ENCODE measurements around the gene DHTKD1. TPM values are rescaled to one million over a fixed set of nuclear protein-coding genes. Genes with fewer than 3 reads are reported as not detected.
"Not testable (repeated sequence)": the region's sequence is repeated elsewhere in the genome, so short reads cannot be mapped to it uniquely, and the experiment has no call there.

DHTKD1 gene
- total and polyA plus RNA-seq, 12 donors, result 8.0 to 44.8 (median 24.7) TPM

DNA sequence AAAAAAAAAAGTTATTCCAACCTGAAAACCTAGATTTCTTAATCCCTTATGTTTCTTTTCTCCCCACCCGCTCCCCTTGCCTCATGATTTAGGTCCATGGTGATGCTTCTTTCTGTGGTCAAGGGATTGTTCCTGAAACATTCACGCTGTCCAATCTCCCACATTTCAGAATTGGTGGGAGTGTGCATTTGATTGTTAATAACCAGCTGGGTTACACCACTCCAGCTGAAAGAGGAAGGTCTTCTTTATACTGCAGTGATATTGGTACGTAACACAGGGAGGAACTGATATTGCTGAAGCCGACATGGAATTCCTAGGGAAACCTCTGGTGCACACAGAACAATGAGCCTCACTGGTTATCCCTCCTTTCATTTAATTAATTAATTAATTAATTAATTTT lies 22.7 kb downstream of the DHTKD1 start:
- no peaks in the 10 kb centered on the region for H3K9me3 ChIP-seq (replicated peaks in 1 of 3)
- no peaks in the 10 kb centered on the region for H3K27me3 ChIP-seq
- no peak overlapping the region for H3K4me3 ChIP-seq
- DNase-seq, result no peak
- 82 to 93% (median 90%) methylated on average over 4 of the region's 4 CpGs for WGBS, 4 donors
- H3K27ac ChIP-seq, result no peak overlapping the region
- H3K36me3 ChIP-seq (replicated peaks in 1 of 2), result peaks cover 0 to 30% of the 10 kb centered on the region in 2 donors
- TF ChIP-seq POLR2A (IDR thresholded peaks at IDR 0.05), result no peak
- TF ChIP-seq, protein P1, sequence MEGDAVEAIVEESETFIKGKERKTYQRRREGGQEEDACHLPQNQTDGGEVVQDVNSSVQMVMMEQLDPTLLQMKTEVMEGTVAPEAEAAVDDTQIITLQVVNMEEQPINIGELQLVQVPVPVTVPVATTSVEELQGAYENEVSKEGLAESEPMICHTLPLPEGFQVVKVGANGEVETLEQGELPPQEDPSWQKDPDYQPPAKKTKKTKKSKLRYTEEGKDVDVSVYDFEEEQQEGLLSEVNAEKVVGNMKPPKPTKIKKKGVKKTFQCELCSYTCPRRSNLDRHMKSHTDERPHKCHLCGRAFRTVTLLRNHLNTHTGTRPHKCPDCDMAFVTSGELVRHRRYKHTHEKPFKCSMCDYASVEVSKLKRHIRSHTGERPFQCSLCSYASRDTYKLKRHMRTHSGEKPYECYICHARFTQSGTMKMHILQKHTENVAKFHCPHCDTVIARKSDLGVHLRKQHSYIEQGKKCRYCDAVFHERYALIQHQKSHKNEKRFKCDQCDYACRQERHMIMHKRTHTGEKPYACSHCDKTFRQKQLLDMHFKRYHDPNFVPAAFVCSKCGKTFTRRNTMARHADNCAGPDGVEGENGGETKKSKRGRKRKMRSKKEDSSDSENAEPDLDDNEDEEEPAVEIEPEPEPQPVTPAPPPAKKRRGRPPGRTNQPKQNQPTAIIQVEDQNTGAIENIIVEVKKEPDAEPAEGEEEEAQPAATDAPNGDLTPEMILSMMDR (IDR thresholded peaks at IDR 0.05), result no peak
- intact Hi-C loops (cut with DNase I), result no loop called here
- no peaks in the 10 kb centered on the region for H3K4me1 ChIP-seq (replicated peaks in 1 of 2)

DNA sequence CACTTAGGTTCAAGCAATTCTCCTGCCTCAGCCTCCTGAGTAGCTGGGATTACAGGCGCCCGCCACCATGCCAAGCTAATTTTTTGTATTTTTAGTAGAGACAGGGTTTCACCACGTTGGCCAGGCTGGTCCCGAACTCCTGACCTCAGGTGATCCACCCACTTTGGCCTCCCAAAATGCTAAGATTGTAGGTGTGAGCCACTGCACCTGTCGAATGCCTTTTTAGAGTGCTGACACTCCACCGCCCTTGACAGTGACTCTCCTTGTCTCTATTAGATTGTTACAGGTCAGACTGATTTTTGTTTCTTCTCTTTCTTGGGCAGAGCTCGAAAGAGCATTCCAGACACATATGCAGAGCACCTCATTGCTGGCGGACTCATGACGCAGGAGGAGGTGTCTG lies 28.6 kb downstream of the DHTKD1 start:
- H3K4me1 ChIP-seq (replicated peaks in 1 of 2); H3K9me3 ChIP-seq (replicated peaks in 1 of 3); H3K4me3 ChIP-seq; DNase-seq; H3K27me3 ChIP-seq; intact Hi-C loops (cut with DNase I); H3K27ac ChIP-seq: not testable (repeated sequence)
- H3K36me3 ChIP-seq (replicated peaks in 1 of 2), result peaks cover 0 to 20% of the 10 kb centered on the region in 2 donors
- WGBS, 4 donors, result 89 to 96% (median 93%) methylated on average over 9 of the region's 9 CpGs

DNA sequence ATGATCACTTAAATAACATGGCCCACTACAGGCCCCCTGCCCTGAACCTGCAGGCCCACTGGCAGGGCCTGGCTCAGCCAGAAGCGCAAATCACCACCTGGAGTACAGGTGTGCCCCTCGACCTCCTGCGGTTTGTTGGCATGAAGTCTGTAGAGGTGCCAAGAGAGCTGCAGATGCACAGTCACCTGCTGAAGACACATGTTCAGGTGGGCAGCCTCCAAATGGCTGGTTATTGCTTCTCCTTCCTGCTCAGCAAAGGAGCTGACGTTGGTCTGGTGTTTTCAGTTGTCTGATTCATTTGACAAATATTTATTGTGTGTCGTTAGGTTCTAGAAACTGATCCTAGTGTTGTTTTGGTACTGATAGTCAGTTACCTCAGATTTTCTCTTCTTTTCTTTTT lies 29.0 kb downstream of the DHTKD1 start:
- Histone ChIP-seq H3K36me3 (replicated peaks in 1 of 2) (peaks cover 0 to 20% of the 10 kb centered on the region in 2 donors), H3K27me3 (no peaks in the 10 kb centered on the region), H3K27ac (no peak overlapping the region), H3K4me3 (no peak overlapping the region), H3K9me3 (replicated peaks in 1 of 3) (no peaks in the 10 kb centered on the region), H3K4me1 (replicated peaks in 1 of 2) (no peaks in the 10 kb centered on the region)
- TF ChIP-seq, protein P1 (IDR thresholded peaks at IDR 0.05), result no peak
- no peak for TF ChIP-seq POLR2A (IDR thresholded peaks at IDR 0.05)
- WGBS, 4 donors, result 89 to 93% (median 91%) methylated on average over 5 of the region's 5 CpGs
- DNase-seq, result no peak
- intact Hi-C loops (cut with DNase I), result no loop called here

DNA sequence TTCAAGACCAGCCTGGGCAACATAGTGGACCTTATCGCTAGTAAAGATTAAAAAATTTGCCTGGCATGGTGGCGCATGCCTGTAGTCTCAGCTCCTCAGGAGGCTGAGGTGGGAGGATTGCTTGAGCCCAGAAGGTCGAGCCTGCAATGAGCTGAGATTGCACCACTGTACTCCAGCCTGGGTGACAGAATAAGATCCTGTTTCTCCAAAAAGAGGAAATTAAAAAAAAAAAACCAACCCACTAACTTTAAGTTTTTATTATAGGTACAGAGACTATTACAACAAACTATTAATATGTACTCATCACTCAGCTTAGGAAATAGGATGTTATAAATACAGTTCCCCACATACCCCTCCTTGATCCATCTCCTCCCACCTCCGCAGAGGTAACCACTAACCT lies 30.2 kb downstream of the DHTKD1 start:
- H3K27me3 ChIP-seq, result no peaks in the 10 kb centered on the region
- H3K4me3 ChIP-seq, result no peak overlapping the region
- H3K27ac ChIP-seq, result no peak overlapping the region
- H3K4me1 ChIP-seq (replicated peaks in 1 of 2), result no peaks in the 10 kb centered on the region
- TF ChIP-seq POLR2A (IDR thresholded peaks at IDR 0.05), result no peak
- TF ChIP-seq, protein P1 (IDR thresholded peaks at IDR 0.05), result no peak
- 87 to 96% (median 91%) methylated on average over 4 of the region's 4 CpGs for WGBS, 4 donors
- no peak for DNase-seq
- no peaks in the 10 kb centered on the region for H3K9me3 ChIP-seq (replicated peaks in 1 of 3)
- intact Hi-C loops (cut with DNase I), result no loop called here
- H3K36me3 ChIP-seq (replicated peaks in 1 of 2), result peaks cover 0 to 24% of the 10 kb centered on the region in 2 donors

DNA sequence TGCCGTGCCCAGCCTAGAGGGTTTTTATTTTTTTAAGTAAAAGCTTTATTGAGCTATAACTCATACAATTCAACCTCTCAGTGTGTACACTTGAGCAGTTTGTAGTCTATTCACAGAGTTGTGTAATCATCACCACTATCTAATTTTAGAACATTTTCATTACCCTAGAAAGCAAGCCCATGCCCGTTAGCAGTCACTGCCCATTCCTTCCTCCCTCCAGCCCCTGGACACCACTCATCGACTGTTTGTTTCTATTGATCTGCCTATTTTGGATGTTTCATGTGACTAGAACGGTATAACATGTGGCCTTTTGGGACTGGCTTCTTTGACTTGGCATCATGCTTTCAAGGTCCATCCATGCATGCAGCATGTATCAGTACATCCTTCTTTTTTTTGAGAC lies 35.0 kb downstream of the DHTKD1 start:
- Histone ChIP-seq H3K4me1 (replicated peaks in 1 of 2) (no peaks in the 10 kb centered on the region), H3K36me3 (replicated peaks in 1 of 2) (peaks cover 0 to 41% of the 10 kb centered on the region in 2 donors), H3K9me3 (replicated peaks in 1 of 3) (no peaks in the 10 kb centered on the region), H3K4me3 (no peak overlapping the region), H3K27ac (no peak overlapping the region), H3K27me3 (no peaks in the 10 kb centered on the region)
- DNase-seq, result no peak
- TF ChIP-seq POLR2A (IDR thresholded peaks at IDR 0.05), result no peak
- TF ChIP-seq, protein P1 (IDR thresholded peaks at IDR 0.05), result no peak
- 83 to 92% (median 86%) methylated on average over 4 of the region's 4 CpGs for WGBS, 4 donors
- intact Hi-C loops (cut with DNase I), result no loop called here
